ENCODE data around the gene IGDCC3.

Gene IGDCC3

GRCh38 chr15:65377976-65378366 is at the start of gene IGDCC3:
TSS of gene IGDCC3 (minus strand) at chr15:65378002. CDS start at chr15:65377788, 214 bp downstream.
- DNase-seq, result no peak

GRCh38 chr15:65426216-65426853 is 48.5 kb upstream of the IGDCC3 start:
- no peak for DNase-seq

- DNase-seq, result no peak
Observed at GRCh38 chr15:65424683-65425082, 46.9 kb upstream of the IGDCC3 start.

- no peak for DNase-seq
Observed at GRCh38 chr15:65423976-65424679, 46.3 kb upstream of the IGDCC3 start.

GRCh38 chr15:65423150-65423975 is 45.6 kb upstream of the IGDCC3 start:
- no peak for DNase-seq

GRCh38 chr15:65421360-65422215 is 43.8 kb upstream of the IGDCC3 start:
- no peak for DNase-seq

- no peak for DNase-seq
Observed at GRCh38 chr15:65420975-65421359, 43.2 kb upstream of the IGDCC3 start.

GRCh38 chr15:65418596-65418995 is 40.8 kb upstream of the IGDCC3 start:
- DNase-seq, result no peak

- DNase-seq, result no peak
Observed at GRCh38 chr15:65416845-65417416, 39.1 kb upstream of the IGDCC3 start.

- peak; percentile 21 for DNase-seq
Observed at GRCh38 chr15:65414841-65415621, 37.2 kb upstream of the IGDCC3 start.

GRCh38 chr15:65413760-65414144 is 36.0 kb upstream of the IGDCC3 start:
- no peak for DNase-seq

- no peak for DNase-seq
Observed at GRCh38 chr15:65413051-65413759, 35.4 kb upstream of the IGDCC3 start.

- DNase-seq, result no peak
Observed at GRCh38 chr15:65412556-65412955, 34.8 kb upstream of the IGDCC3 start.

GRCh38 chr15:65411465-65412071 is 33.8 kb upstream of the IGDCC3 start:
- no peak for DNase-seq

GRCh38 chr15:65410972-65411371 is 33.2 kb upstream of the IGDCC3 start:
- DNase-seq, result no peak

GRCh38 chr15:65410036-65410435 is 32.2 kb upstream of the IGDCC3 start:
- no peak for DNase-seq

- no peak for DNase-seq
Observed at GRCh38 chr15:65409036-65409631, 31.3 kb upstream of the IGDCC3 start.

- DNase-seq, result no peak
Observed at GRCh38 chr15:65408324-65409035, 30.7 kb upstream of the IGDCC3 start.

GRCh38 chr15:65406424-65407000 is 28.7 kb upstream of the IGDCC3 start:
- DNase-seq, result no peak

Data from NCI-H2107 (cell line).